Measurements from ENCODE around the gene MTHFR. TPM values are rescaled to one million over a fixed set of nuclear protein-coding genes. Genes with fewer than 3 reads are reported as not detected.

The MTHFR gene
- total RNA-seq, 1 experiment from 2014 or later, result 22.2 TPM

DNA sequence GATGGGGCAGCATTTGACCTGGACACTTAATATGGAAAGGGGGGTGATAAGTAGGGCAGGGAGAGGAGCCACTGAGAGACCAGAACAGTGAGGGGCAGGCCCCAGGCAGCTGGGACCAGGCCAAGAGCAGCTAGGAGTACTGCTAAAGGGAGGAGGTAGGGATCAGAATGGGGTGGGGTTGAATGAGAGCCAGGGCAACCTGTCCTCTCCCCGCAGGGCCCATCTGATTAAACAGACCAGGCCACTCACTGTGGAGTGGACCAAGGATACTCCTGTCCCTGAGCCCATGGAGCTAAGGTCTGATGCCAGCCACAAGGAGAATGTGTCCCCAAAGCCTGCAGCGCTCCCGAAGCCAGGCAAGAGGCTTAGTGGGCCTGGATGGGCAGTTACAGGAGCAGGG, 41.6 kb downstream of the MTHFR start:
- BruUV-seq (replicated peaks), result no TSS peak
- Histone ChIP-seq H3K9me2 (ENCODE audit: insufficient read depth) (no peaks in the 10 kb centered on the region), H3K4me2 (no peak overlapping the region), H3K79me2 (ENCODE audit: low read depth) (no peaks in the 10 kb centered on the region), H3K4me1 (replicated peaks; ENCODE audit: insufficient read depth) (no peaks in the 10 kb centered on the region), H4K20me1 (ENCODE audit: insufficient read depth) (no peaks in the 10 kb centered on the region), H3K36me3 (ENCODE audit: low read depth) (no peaks in the 10 kb centered on the region), H3K9me3 (ENCODE audit: insufficient read depth, low read depth) (no peaks in the 10 kb centered on the region), H3K4me3 (no peak overlapping the region), H2AFZ (no peak overlapping the region), H3K27me3 (ENCODE audit: insufficient read depth, low read depth) (no peaks in the 10 kb centered on the region), H3F3A (ENCODE audit: insufficient read depth, low read depth) (no peaks in the 10 kb centered on the region), H3K27ac (no peak overlapping the region)
- TF ChIP-seq, protein P1, sequence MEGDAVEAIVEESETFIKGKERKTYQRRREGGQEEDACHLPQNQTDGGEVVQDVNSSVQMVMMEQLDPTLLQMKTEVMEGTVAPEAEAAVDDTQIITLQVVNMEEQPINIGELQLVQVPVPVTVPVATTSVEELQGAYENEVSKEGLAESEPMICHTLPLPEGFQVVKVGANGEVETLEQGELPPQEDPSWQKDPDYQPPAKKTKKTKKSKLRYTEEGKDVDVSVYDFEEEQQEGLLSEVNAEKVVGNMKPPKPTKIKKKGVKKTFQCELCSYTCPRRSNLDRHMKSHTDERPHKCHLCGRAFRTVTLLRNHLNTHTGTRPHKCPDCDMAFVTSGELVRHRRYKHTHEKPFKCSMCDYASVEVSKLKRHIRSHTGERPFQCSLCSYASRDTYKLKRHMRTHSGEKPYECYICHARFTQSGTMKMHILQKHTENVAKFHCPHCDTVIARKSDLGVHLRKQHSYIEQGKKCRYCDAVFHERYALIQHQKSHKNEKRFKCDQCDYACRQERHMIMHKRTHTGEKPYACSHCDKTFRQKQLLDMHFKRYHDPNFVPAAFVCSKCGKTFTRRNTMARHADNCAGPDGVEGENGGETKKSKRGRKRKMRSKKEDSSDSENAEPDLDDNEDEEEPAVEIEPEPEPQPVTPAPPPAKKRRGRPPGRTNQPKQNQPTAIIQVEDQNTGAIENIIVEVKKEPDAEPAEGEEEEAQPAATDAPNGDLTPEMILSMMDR (conservative IDR thresholded peaks at IDR 0.05), result no peak
- no peak for TF ChIP-seq EZH2 (IDR thresholded peaks at IDR 0.05; ENCODE audit: low read depth)
- intact Hi-C loops (cut with micrococcal nuclease; ENCODE audit: unreplicated experiment), result no loop called here
- no peak for DNase-seq
- ChIA-PET CTCF (no interaction called here), POLR2A (ENCODE audit: unreplicated experiment) (no interaction called here)

DNA sequence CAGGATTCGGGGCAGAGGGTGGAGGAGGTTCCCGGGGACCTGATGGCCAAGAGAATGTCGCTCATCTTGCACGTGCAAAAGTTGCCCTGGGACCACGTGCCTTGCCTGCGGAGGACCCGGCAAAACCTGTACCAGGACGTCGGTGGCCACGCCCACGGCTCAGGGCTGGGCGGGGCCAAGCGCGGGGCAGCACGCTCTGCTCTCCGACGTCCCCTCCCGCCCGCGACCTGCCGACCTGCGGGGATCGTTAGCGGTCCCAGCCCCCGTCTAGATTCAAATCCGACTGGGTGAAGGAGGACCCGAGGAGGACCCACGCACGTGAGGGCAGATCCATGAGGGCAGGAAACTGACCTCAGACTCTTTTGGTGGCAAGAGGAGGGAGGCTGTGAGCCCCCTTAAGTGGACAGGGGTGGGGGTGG, 43.8 kb downstream of the MTHFR start, which contains the start of gene C1orf167:
Gene C1orf167, plus strand, starts transcription at position 206 of the 419 bp plus-strand sequence. CDS start 2,208 bp downstream, outside the sequence.
- H3K36me3 ChIP-seq (ENCODE audit: low read depth), result no peaks in the 10 kb centered on the region
- H4K20me1 ChIP-seq (ENCODE audit: insufficient read depth), result no peaks in the 10 kb centered on the region
- no peaks in the 10 kb centered on the region for H3K9me3 ChIP-seq (ENCODE audit: insufficient read depth, low read depth)
- CTCF ChIA-PET, result no interaction called here
- H3K9me2 ChIP-seq (ENCODE audit: insufficient read depth), result no peaks in the 10 kb centered on the region
- H3K27me3 ChIP-seq (ENCODE audit: insufficient read depth, low read depth), result no peaks in the 10 kb centered on the region
- intact Hi-C loops (cut with micrococcal nuclease; ENCODE audit: unreplicated experiment), result no loop called here
- DNase-seq, result peak in 1 of 2 experiments; percentile 35
- POLR2A ChIA-PET (ENCODE audit: unreplicated experiment), result no interaction called here
- no peaks in the 10 kb centered on the region for H3K79me2 ChIP-seq (ENCODE audit: low read depth)
- no peak within 1 kb of the TSS for H3K27ac ChIP-seq
- BruUV-seq (replicated peaks), result no TSS peak
- H3K4me2 ChIP-seq, result no peak within 1 kb of the TSS
- TF ChIP-seq, protein P1 (conservative IDR thresholded peaks at IDR 0.05), result no peak
- no peak for TF ChIP-seq EZH2 (IDR thresholded peaks at IDR 0.05; ENCODE audit: low read depth)
- no peak within 1 kb of the TSS for H2AFZ ChIP-seq
- H3K4me1 ChIP-seq (replicated peaks; ENCODE audit: insufficient read depth), result no peaks in the 10 kb centered on the region
- H3F3A ChIP-seq (ENCODE audit: insufficient read depth, low read depth), result no peaks in the 10 kb centered on the region
- H3K4me3 ChIP-seq, result no peak within 1 kb of the TSS

DNA sequence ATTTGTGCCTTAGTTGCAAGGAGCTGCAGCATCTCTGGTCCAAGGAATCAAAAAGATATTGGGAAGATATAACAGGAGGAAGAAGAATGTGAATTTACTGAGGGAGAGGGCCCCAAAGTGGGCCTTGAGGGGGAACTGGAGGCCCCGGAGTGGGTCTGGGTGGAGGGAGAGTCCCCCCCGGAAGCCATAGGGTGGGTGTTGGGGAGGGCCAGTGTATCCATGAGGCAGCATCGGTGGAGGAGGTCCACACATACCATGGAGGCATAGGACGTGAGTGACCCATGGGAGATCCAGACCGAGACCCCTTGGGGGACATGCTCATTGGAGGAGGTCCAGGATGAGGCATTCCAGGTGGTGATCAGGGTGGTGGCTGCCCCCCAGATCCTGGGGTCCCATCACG, 44.5 kb downstream of the MTHFR start:
- CTCF ChIA-PET, result no interaction called here
- BruUV-seq (replicated peaks), result no TSS peak
- H2AFZ ChIP-seq, result no peak overlapping the region

More for the DNA sequence above, 44.5 kb downstream of the MTHFR start:
- Histone ChIP-seq H3K4me3 (no peak overlapping the region), H3K27me3 (ENCODE audit: insufficient read depth, low read depth) (no peaks in the 10 kb centered on the region), H3K27ac (no peak overlapping the region), H3K4me1 (replicated peaks; ENCODE audit: insufficient read depth) (no peaks in the 10 kb centered on the region), H3K9me3 (ENCODE audit: insufficient read depth, low read depth) (no peaks in the 10 kb centered on the region), H3K9me2 (ENCODE audit: insufficient read depth) (no peaks in the 10 kb centered on the region), H3K4me2 (no peak overlapping the region), H3K79me2 (ENCODE audit: low read depth) (no peaks in the 10 kb centered on the region), H3K36me3 (ENCODE audit: low read depth) (no peaks in the 10 kb centered on the region), H4K20me1 (ENCODE audit: insufficient read depth) (no peaks in the 10 kb centered on the region), H3F3A (ENCODE audit: insufficient read depth, low read depth) (no peaks in the 10 kb centered on the region)
- POLR2A ChIA-PET (ENCODE audit: unreplicated experiment), result no interaction called here
- intact Hi-C loops (cut with micrococcal nuclease; ENCODE audit: unreplicated experiment), result no loop called here
- TF ChIP-seq EZH2 (IDR thresholded peaks at IDR 0.05; ENCODE audit: low read depth), result no peak
- TF ChIP-seq, protein P1 (conservative IDR thresholded peaks at IDR 0.05), result no peak
- no peak for DNase-seq

All from PC-9 (cell line).